Breast epithelium (tissue), 4 donors: Measurements from ENCODE around the gene EPHA2. TPM values are rescaled to one million over a fixed set of nuclear protein-coding genes. Genes with fewer than 3 reads are reported as not detected.
"Not testable (repeated sequence)": the region's sequence is repeated elsewhere in the genome, so short reads cannot be mapped to it uniquely, and the experiment has no call there.

Experiments
- DNase-seq, 2 donors: peaks; one replicate each; pipeline ENCODE4 v3.0.0-alpha.2; 2019; ENCODE audit warnings: low spot score in 2 of 2
- H3K27ac ChIP-seq, 2 donors: fragments of 200-600 bp; sonication (generic) in 1 of 2; one replicate each; pipeline ENCODE4 v1.5.1; 2016 to 2019; ENCODE audit warnings: mild to moderate bottlenecking in 1 of 2
- H3K27me3 ChIP-seq, 2 donors: fragments of 200-600 bp; sonication (generic) in 1 of 2; one replicate each; pipeline versions ENCODE4 v1.5.1 to v1.6.0; 2017 to 2019; ENCODE audit warnings: control low read depth in 1 of 2, mild to moderate bottlenecking in 1 of 2
- H3K36me3 ChIP-seq: fragments of 200-600 bp; one replicate; pipeline ENCODE4 v1.5.1; 2019
- H3K4me1 ChIP-seq, 2 donors: fragments of 200-600 bp; sonication (generic); one replicate each; pipeline ENCODE4 v1.5.1; 2016 to 2019; ENCODE audit warnings: control low read depth in 1 of 2
- H3K4me3 ChIP-seq, 3 donors: fragments of 200-600 bp; sonication (generic); 1 replicate in 2 of 3; 2 replicates in 1 of 3; pipeline ENCODE4 v1.5.1; 2016 to 2019; ENCODE audit warnings: mild to moderate bottlenecking in 3 of 3, moderate library complexity in 2 of 3
- H3K9me3 ChIP-seq, 2 donors: fragments of 200-600 bp; sonication (generic) in 1 of 2; one replicate each; pipeline ENCODE4 v1.5.1; 2016 to 2019; ENCODE audit warnings: control low read depth in 1 of 2
- POLR2A ChIP-seq: fragments of 450-650 bp; IDR thresholded peaks from one replicate; pipeline ENCODE4 v1.6.1; 2016; ENCODE audit warnings: antibody characterized with exemption, mild to moderate bottlenecking, moderate library complexity
- POLR2AphosphoS5 ChIP-seq, 3 donors: sonication (generic); formaldehyde crosslinking; IDR thresholded peaks; one replicate each; pipeline ENCODE4 v1.6.1; 2017; ENCODE audit warnings: antibody characterized with exemption in 3 of 3
- intact Hi-C: fragments of 100-400 bp; cut with DNase I; formaldehyde crosslinking; loops from one replicate; pipeline ENCODE4 v1.15.1; 2023; ENCODE audit warnings: low total_unique reads
- total RNA-seq, 3 donors: library from RNA; depleted of rRNA; stranded (reverse); fragments of >200 nt; gene quantifications; one replicate each; pipeline ENCODE4 v1.1.0, GENCODE V29; 2016
- TF ChIP-seq, protein P1 (sequence below), 3 donors: fragments of 450-650 bp; IDR thresholded peaks; one replicate each; pipeline ENCODE4 v1.5.1; 2016 to 2017; ENCODE audit warnings: antibody characterized with exemption in 3 of 3, mild to moderate bottlenecking in 3 of 3, moderate library complexity in 3 of 3

The EPHA2 gene
- total RNA-seq, 3 donors from 2014 or later: 5.8 to 18.4 (median 16.7) TPM

- H3K36me3 ChIP-seq: no peaks in the 10 kb centered on the region
- H3K27me3 ChIP-seq: no peaks in the 10 kb centered on the region
- no peak for DNase-seq
- H3K4me1 ChIP-seq: no peaks in the 10 kb centered on the region
- no peak for TF ChIP-seq POLR2AphosphoS5 (IDR thresholded peaks at IDR 0.05)
- TF ChIP-seq, protein P1, sequence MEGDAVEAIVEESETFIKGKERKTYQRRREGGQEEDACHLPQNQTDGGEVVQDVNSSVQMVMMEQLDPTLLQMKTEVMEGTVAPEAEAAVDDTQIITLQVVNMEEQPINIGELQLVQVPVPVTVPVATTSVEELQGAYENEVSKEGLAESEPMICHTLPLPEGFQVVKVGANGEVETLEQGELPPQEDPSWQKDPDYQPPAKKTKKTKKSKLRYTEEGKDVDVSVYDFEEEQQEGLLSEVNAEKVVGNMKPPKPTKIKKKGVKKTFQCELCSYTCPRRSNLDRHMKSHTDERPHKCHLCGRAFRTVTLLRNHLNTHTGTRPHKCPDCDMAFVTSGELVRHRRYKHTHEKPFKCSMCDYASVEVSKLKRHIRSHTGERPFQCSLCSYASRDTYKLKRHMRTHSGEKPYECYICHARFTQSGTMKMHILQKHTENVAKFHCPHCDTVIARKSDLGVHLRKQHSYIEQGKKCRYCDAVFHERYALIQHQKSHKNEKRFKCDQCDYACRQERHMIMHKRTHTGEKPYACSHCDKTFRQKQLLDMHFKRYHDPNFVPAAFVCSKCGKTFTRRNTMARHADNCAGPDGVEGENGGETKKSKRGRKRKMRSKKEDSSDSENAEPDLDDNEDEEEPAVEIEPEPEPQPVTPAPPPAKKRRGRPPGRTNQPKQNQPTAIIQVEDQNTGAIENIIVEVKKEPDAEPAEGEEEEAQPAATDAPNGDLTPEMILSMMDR (IDR thresholded peaks at IDR 0.05): no peak
- TF ChIP-seq POLR2A: no peak
- H3K27ac ChIP-seq: no peak overlapping the region
- no peak overlapping the region for H3K4me3 ChIP-seq
- intact Hi-C loops: no loop called here
- H3K9me3 ChIP-seq: peaks cover 6 to 9% of the 10 kb centered on the region in 2 donors
Observed at GRCh38 chr1:16110884-16111283, 45.0 kb downstream of the EPHA2 start.

- H3K9me3 ChIP-seq: peaks cover 6 to 9% of the 10 kb centered on the region in 2 donors
- no peaks in the 10 kb centered on the region for H3K36me3 ChIP-seq
- H3K4me3 ChIP-seq: no peak overlapping the region
- DNase-seq: no peak
- intact Hi-C loops: no loop called here
- TF ChIP-seq, protein P1 (IDR thresholded peaks at IDR 0.05): no peak
- H3K27me3 ChIP-seq: no peaks in the 10 kb centered on the region
- no peak overlapping the region for H3K27ac ChIP-seq
- no peaks in the 10 kb centered on the region for H3K4me1 ChIP-seq
Observed at GRCh38 chr1:16110456-16110855, 45.4 kb downstream of the EPHA2 start.

- no peaks in the 10 kb centered on the region for H3K4me1 ChIP-seq
- intact Hi-C loops: no loop called here
- H3K36me3 ChIP-seq: no peaks in the 10 kb centered on the region
- H3K27me3 ChIP-seq: no peaks in the 10 kb centered on the region
- no peak overlapping the region for H3K4me3 ChIP-seq
- H3K9me3 ChIP-seq: peaks cover 6 to 9% of the 10 kb centered on the region in 2 donors
- TF ChIP-seq, protein P1 (IDR thresholded peaks at IDR 0.05): no peak
- TF ChIP-seq POLR2AphosphoS5 (IDR thresholded peaks at IDR 0.05) (no peak), POLR2A (no peak)
- DNase-seq: no peak
- no peak overlapping the region for H3K27ac ChIP-seq
Observed at GRCh38 chr1:16109571-16109970, 46.3 kb downstream of the EPHA2 start.

GRCh38 chr1:16107039-16107438 is 48.8 kb downstream of the EPHA2 start:
- H3K4me1 ChIP-seq, H3K9me3 ChIP-seq, DNase-seq, H3K36me3 ChIP-seq, intact Hi-C loops, H3K27ac ChIP-seq, H3K27me3 ChIP-seq, H3K4me3 ChIP-seq: not testable (repeated sequence)

GRCh38 chr1:16101623-16102022 is 54.2 kb downstream of the EPHA2 start:
- intact Hi-C loops: no loop called here

DNA sequence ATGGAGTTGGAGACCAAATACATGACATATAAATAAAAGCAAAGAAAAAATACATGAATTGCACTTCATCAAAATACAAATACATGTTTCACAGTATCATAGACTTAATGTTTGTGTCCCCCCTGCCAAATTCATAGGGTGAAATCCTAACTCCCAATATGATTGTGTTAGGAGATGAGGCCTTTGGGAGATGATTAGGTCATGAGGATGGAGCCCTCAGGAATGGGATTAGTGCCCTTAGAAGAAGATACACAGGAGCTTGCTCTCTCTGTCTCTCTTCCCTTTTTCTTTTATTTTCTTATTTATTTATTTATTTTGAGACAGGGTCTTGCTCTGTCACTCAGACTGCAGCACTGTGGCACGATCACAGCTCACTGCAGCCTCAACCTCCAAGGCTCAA is 56.5 kb downstream of the EPHA2 start:
- TF ChIP-seq, protein P1 (IDR thresholded peaks at IDR 0.05): no peak
- no peak for TF ChIP-seq POLR2AphosphoS5 (IDR thresholded peaks at IDR 0.05)
- TF ChIP-seq POLR2A: no peak
- Histone ChIP-seq H3K36me3 (no peaks in the 10 kb centered on the region), H3K9me3 (no peaks in the 10 kb centered on the region), H3K4me1 (no peaks in the 10 kb centered on the region), H3K27me3 (no peaks in the 10 kb centered on the region), H3K27ac (no peak overlapping the region), H3K4me3 (no peak overlapping the region)
- intact Hi-C loops: no loop called here
- no peak for DNase-seq

More at GRCh38 chr1:16101623-16102022, 54.2 kb downstream of the EPHA2 start:
- no peak for DNase-seq
- no peak overlapping the region for H3K4me3 ChIP-seq
- no peaks in the 10 kb centered on the region for H3K9me3 ChIP-seq
- no peaks in the 10 kb centered on the region for H3K4me1 ChIP-seq
- no peaks in the 10 kb centered on the region for H3K36me3 ChIP-seq
- no peak for TF ChIP-seq POLR2AphosphoS5 (IDR thresholded peaks at IDR 0.05)
- no peak overlapping the region for H3K27ac ChIP-seq
- no peaks in the 10 kb centered on the region for H3K27me3 ChIP-seq
